Measurements from ENCODE around the gene RAB3B. TPM values are rescaled to one million over a fixed set of nuclear protein-coding genes. Genes with fewer than 3 reads are reported as not detected.

Gene RAB3B
- total and polyA plus RNA-seq, 2 of the 4 experiments (the other 2 are of a cell fraction) = 33.6 to 78.5 TPM

GRCh38 chr1:51988254-51988653 lies 2.2 kb downstream of the RAB3B start (continued):
- TF ChIP-seq MXI1 (IDR thresholded peaks at IDR 0.05; ENCODE audit: borderline replicate concordance, low read depth, low read length) = no peak
- no peak for TF ChIP-seq MAZ (IDR thresholded peaks at IDR 0.05; ENCODE audit: borderline replicate concordance, low read depth, low read length)
- no peak for TF ChIP-seq RCOR1 (IDR thresholded peaks at IDR 0.05; ENCODE audit: insufficient replicate concordance, low read length)

DNA sequence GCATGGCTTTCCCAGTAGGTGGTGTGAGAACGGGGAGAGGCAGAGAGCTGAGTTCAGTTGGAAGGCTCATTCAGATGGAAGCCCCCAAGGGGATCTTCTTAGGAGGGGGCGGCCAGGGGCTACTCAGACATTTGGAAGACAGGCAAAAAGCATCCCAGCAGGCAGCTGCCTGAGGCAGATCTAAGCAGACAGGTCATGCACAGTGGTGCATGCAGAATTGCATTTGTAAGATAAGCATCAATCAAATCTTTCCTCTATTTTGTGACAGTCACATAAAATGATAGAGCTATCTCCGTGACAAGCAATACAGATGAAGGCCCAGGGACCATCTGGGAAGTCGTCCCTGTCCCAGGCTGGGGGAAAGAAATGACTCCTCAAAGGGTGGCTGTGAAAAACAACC lies 3.8 kb downstream of the RAB3B start:
- H2BK15ac ChIP-seq (ENCODE audit: low read depth, low read length) = no peak overlapping the region; the same call in 2 of the 3 replicates
- WGBS, 2 experiments (ENCODE audit: extremely low coverage in 2 of 2, insufficient read length in 1 of 2) = 83% methylated on average over 1 of the region's 4 CpGs; no CpG with 5 or more reads in 1 of the 2 experiments
- H2AK9ac ChIP-seq (replicated peaks; ENCODE audit: low read depth, low read length, poor library complexity) = no peak overlapping the region
- no peaks in the 10 kb centered on the region for H3K9me3 ChIP-seq (ENCODE audit: control insufficient read depth, insufficient read depth, low read length)
- H2BK5ac ChIP-seq (ENCODE audit: low read depth, low read length, poor library complexity, severe bottlenecking) = no peak overlapping the region
- H4K91ac ChIP-seq (ENCODE audit: insufficient read depth, low read depth, low read length) = no peak overlapping the region
- intact Hi-C loops (cut with micrococcal nuclease) = no loop called here
- peaks cover 2% of the 10 kb centered on the region for H3K36me3 ChIP-seq (ENCODE audit: control insufficient read depth, insufficient read depth, low read length)
- no peak overlapping the region for H3K23ac ChIP-seq (ENCODE audit: low read depth, low read length)
- H3K79me1 ChIP-seq (ENCODE audit: low read depth in 1 of 2, low read length in 2 of 2) = peaks cover 26 to 72% of the 10 kb centered on the region in 2 experiments
- no peak overlapping the region for H3K4me3 ChIP-seq (ENCODE audit: insufficient read depth, low read depth, low read length)
- H3K9ac ChIP-seq (ENCODE audit: low read depth, low read length) = no peak overlapping the region
- 0 out of 2 replicates have a peak overlapping the region, but pooled peaks have one; percentile 7 for H2AK5ac ChIP-seq (ENCODE audit: low read depth, low read length)
- DNase-seq = no peak
- no peak overlapping the region for H3K18ac ChIP-seq (ENCODE audit: low read depth, low read length)
- H2BK120ac ChIP-seq (ENCODE audit: low read depth, low read length) = no peak overlapping the region
- H3K4ac ChIP-seq (ENCODE audit: low read depth, low read length) = no peak overlapping the region
- H3K9me1 ChIP-seq (ENCODE audit: insufficient read depth, low read length) = peaks cover 23% of the 10 kb centered on the region
- peaks cover 4% of the 10 kb centered on the region for H3K4me1 ChIP-seq (ENCODE audit: control insufficient read depth, insufficient read depth, low read length)
- in situ Hi-C loops (cut with MboI; ENCODE audit: low sequenced_read_pairs) = no loop called here
- H4K5ac ChIP-seq (ENCODE audit: low read depth, low read length) = no peak overlapping the region
- peak overlapping the region; percentile 26; the same call in 1 of the 2 replicates for H3K14ac ChIP-seq (replicated peaks; ENCODE audit: low read depth, low read length)
- no peak overlapping the region for H2BK20ac ChIP-seq (ENCODE audit: low read depth, low read length)
- H2AFZ ChIP-seq (replicated peaks; ENCODE audit: low read length, poor library complexity) = no peak overlapping the region
- no peaks in the 10 kb centered on the region; the same call in 1 of the 2 replicates for H3K27me3 ChIP-seq (ENCODE audit: control insufficient read depth, insufficient read depth, low read length)
- no peak overlapping the region for H4K8ac ChIP-seq (ENCODE audit: low read depth in 2 of 2, low read length in 2 of 2)
- ATAC-seq (ENCODE audit: low read depth) = no peak
- ChIA-PET POLR2A (ENCODE audit: unreplicated experiment) (no interaction called here), CTCF (no interaction called here)
- no peak overlapping the region for H3K4me2 ChIP-seq (ENCODE audit: low read depth, low read length)
- no peak overlapping the region for H3K56ac ChIP-seq (ENCODE audit: extremely low read depth, insufficient read depth, low read length)
- dilution Hi-C loops (cut with HindIII; ENCODE audit: low sequenced_read_pairs, unreplicated experiment) = no loop called here
- BruUV-seq (replicated peaks) = no TSS peak
- H4K20me1 ChIP-seq (ENCODE audit: insufficient read depth, low read length) = peaks cover 6% of the 10 kb centered on the region; the same call in 1 of the 2 replicates
- H3K27ac ChIP-seq (ENCODE audit: insufficient read depth, low read length) = no peak overlapping the region
- TF ChIP-seq RFX5 (IDR thresholded peaks at IDR 0.05; ENCODE audit: low read depth, low read length) = no peak
- no peak for TF ChIP-seq SMC3 (IDR thresholded peaks at IDR 0.05; ENCODE audit: low read depth, low read length)
- no peak for TF ChIP-seq RAD21 (IDR thresholded peaks at IDR 0.05; ENCODE audit: low read length)
- TF ChIP-seq BHLHE40 (IDR thresholded peaks at IDR 0.05; ENCODE audit: low read depth, low read length) = no peak
- TF ChIP-seq FOS (IDR thresholded peaks at IDR 0.05; ENCODE audit: low read depth, low read length) = no peak
- TF ChIP-seq CTCF (conservative IDR thresholded peaks at IDR 0.05; ENCODE audit: low read depth, low read length) = no peak
- TF ChIP-seq MAFK (IDR thresholded peaks at IDR 0.05; ENCODE audit: low read depth, low read length) = no peak
- no peak for TF ChIP-seq POLR2A (IDR thresholded peaks at IDR 0.05; ENCODE audit: low read depth, low read length)
- TF ChIP-seq ELK1 (IDR thresholded peaks at IDR 0.05; ENCODE audit: borderline replicate concordance, low read depth, low read length) = no peak
- no peak for TF ChIP-seq CEBPB (IDR thresholded peaks at IDR 0.05; ENCODE audit: low read depth, low read length)

Data from IMR-90 (cell line).